ENCODE results near the gene NPBWR2.

DNA sequence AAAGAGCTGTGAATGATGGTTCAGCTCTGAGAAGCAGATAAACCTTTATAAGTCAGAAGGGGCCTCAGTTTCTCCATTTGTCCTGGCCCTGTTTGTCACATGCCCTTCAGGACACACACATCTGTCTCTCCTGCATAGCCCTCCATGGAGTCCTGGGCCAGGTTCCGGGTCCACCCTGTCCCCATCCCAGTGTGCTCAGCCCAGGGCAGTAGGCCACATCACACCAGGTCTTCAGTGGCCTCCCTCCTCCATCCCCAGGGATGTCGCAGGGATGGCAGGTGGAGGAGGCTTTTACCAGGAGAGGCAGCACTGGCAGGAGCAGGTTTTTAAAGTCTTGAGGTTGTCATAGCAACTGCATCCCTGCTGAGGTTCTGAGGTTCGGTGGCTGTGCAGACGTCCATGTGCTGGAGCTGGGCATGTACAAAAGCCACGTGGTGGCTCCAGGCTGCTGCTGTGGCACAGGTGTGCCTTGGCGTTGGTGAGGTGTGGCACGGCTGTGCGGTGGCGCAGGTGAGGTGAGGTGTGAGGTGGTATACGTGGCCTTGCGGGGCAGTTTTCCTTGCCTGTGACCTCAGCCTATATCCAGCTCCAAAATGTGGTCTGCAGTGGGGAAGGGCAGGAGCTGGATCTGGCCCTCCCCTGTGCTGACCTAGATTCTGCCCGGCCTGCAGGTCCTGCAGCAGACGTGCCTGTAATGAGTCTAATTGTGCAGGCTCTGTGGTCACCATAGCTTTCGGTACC is 8.0 kb upstream of the NPBWR2 start:
- TF ChIP-seq, protein P1, sequence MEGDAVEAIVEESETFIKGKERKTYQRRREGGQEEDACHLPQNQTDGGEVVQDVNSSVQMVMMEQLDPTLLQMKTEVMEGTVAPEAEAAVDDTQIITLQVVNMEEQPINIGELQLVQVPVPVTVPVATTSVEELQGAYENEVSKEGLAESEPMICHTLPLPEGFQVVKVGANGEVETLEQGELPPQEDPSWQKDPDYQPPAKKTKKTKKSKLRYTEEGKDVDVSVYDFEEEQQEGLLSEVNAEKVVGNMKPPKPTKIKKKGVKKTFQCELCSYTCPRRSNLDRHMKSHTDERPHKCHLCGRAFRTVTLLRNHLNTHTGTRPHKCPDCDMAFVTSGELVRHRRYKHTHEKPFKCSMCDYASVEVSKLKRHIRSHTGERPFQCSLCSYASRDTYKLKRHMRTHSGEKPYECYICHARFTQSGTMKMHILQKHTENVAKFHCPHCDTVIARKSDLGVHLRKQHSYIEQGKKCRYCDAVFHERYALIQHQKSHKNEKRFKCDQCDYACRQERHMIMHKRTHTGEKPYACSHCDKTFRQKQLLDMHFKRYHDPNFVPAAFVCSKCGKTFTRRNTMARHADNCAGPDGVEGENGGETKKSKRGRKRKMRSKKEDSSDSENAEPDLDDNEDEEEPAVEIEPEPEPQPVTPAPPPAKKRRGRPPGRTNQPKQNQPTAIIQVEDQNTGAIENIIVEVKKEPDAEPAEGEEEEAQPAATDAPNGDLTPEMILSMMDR (IDR thresholded peaks at IDR 0.05), result no peak
- TF ChIP-seq EP300 (IDR thresholded peaks at IDR 0.05) (no peak), POLR2A (IDR thresholded peaks at IDR 0.05) (no peak)
